Measurements from ENCODE around the gene IRAK1.

IRAK1 gene

DNA sequence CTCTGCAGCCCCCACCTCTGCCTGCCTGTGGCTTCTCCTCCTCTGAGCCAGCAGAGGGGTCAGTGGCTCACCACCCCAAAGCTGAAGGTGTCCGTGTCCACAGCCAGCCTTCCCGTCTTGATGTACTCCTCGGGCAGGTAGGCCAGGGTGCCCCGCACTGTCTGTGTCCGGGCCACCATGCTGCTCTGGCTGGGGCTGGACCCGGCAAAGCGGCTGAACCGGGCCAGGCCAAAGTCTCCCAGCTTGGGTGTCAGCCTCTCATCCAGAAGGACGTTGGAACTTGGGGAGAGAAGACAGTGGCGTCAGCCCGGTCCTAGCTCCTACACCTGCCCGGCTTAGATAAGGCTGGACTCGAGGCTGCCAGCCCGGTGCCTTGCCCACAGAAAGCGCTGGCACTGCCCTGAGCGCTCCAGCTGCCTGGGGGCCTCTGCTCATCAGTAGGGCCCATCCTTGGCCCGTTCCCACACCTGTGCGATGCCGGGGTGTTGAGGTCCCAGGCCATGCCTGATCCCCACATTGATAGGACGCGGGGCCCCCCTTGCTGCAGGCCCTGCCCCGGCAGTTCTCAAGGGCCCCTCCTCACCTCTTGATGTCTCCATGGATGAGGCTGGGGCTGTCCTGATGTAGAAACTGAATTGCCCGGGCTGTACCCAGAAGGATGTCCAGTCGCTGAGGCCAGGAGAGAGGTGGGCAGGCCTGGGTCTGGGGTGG, 3.2 kb downstream of the IRAK1 start:
- DNase-seq (ENCODE audit: low read depth), result no peak
- H3K4me3 ChIP-seq (ENCODE audit: low read depth, low read length), result no peak overlapping the region
- TF ChIP-seq, protein P1, sequence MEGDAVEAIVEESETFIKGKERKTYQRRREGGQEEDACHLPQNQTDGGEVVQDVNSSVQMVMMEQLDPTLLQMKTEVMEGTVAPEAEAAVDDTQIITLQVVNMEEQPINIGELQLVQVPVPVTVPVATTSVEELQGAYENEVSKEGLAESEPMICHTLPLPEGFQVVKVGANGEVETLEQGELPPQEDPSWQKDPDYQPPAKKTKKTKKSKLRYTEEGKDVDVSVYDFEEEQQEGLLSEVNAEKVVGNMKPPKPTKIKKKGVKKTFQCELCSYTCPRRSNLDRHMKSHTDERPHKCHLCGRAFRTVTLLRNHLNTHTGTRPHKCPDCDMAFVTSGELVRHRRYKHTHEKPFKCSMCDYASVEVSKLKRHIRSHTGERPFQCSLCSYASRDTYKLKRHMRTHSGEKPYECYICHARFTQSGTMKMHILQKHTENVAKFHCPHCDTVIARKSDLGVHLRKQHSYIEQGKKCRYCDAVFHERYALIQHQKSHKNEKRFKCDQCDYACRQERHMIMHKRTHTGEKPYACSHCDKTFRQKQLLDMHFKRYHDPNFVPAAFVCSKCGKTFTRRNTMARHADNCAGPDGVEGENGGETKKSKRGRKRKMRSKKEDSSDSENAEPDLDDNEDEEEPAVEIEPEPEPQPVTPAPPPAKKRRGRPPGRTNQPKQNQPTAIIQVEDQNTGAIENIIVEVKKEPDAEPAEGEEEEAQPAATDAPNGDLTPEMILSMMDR (IDR thresholded peaks at IDR 0.05; ENCODE audit: low read depth, low read length, missing control alignments), result no peak

DNA sequence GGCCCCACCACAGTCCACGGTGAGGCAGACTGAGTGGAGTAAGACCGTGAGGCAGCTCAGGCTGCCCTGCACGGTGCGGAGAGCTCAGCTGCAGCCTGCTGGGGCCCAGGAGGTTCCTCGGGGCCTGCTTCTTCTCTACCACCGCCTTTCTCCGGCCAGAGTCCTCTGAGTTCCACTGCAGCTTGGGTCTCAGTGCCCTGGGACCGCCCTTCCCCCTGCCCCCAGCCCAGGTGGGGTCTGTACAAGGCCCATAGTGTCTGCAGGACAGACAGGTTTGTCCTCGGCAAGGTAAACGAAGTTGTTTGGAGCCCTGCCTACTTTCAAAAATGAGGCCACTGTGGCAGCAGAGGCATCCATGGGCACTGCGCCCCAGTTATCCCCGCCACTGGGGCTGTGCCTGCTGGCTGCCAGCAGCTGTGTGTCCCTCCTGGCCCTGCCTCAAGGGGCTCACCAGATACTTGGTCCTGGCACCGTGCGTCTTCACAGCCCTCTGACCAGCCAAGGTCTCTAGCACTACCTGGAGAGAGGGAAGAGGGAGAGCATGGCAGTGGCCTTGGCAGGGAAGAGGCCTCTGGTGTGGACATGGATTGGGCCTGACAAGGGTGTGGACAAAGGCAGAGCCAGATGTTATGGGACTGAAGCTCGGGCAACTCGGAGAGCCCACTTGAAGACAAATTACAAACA, 4.0 kb downstream of the IRAK1 start:
- DNase-seq (ENCODE audit: low read depth), result no peak
- H3K4me3 ChIP-seq (ENCODE audit: low read depth, low read length), result no peak overlapping the region
- TF ChIP-seq, protein P1 (IDR thresholded peaks at IDR 0.05; ENCODE audit: low read depth, low read length, missing control alignments), result no peak

DNA sequence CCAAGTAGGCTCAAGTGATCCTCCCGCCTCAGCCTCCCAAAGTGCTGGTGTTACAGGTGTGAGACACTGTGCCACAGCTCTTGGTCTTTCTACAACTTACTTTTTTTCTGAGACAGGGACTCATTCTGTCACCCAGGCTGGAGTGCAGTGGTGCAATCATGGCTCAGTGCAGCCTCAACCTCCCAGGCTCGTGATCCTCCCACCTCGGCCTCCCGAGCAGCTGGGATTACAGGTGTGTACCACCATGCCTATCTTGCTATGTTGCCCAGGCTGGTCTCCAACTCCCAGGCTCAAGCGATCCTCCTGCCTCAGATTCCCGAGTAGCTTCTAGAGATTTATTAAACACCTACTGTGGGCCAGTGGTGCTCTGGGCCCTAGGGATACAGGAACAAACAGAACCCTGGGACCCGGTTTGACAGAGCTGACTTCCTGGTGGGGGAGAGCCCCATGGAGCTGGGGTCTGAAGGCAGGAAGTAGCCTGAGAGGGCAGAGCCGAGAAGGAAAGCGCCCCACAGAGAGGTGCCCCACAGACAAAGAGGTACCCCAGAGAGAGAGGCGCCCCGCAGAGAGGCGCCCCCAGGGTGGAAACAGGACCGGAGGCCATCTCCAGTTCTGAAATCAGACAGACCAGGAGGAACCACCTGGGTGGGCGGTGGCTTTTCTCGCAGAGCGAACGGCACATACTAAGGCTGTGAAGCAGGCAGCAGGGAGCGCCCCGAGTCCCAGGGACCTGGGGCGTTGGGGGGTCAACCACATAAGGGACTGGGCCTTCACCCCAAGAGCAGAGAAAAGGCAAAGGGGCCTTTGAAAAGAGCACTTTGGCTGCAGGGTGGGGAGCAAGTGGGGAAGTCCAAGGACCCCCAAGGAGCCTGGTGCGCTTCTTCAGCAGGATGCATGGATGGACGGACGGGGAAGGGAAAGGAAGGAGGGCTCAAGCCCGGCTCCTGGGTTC, 5.0 kb downstream of the IRAK1 start:
- DNase-seq (ENCODE audit: low read depth), result no peak
- no peak overlapping the region for H3K4me3 ChIP-seq (ENCODE audit: low read depth, low read length)
- TF ChIP-seq, protein P1 (IDR thresholded peaks at IDR 0.05; ENCODE audit: low read depth, low read length, missing control alignments), result no peak

DNA sequence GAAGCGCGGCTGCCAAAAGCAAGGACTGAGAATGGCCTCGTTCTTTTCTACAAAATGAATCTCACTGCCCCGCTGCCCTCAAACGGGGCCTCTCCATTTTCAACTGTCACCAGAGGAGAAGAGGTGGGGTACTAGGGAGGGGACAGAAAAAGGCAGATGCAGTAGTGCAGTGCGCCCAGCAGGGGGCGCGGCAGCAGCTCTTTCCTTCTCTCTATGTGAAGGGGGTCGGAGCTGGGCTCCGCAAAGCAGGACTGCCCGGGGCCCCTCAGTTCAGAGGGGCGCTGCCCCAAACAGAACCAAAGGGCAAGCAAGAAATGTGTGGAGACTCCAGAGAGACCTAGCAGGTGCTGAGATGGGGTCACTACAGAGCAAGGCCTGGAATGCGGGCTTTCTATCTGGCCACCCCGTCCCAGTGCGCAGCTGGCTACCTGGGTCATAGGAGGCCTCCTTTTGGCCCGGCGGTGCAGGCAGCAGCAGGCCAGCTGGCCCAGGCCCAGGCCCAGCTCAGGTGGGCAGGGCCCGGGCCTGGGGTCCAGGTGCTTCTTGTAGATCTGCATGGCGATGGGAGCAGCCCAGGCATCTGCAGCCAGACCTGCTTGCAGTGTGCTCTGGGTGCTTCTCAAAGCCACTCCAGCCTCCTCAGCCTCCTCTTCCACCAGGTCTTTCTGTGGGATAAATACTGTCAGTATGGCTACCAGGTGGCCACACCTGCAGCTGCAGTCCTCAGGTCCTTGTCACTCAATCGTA, 5.9 kb downstream of the IRAK1 start:
- TF ChIP-seq, protein P1 (IDR thresholded peaks at IDR 0.05; ENCODE audit: low read depth, low read length, missing control alignments), result peak; percentile 88
- DNase-seq (ENCODE audit: low read depth), result no peak
- H3K4me3 ChIP-seq (ENCODE audit: low read depth, low read length), result no peak overlapping the region

DNA sequence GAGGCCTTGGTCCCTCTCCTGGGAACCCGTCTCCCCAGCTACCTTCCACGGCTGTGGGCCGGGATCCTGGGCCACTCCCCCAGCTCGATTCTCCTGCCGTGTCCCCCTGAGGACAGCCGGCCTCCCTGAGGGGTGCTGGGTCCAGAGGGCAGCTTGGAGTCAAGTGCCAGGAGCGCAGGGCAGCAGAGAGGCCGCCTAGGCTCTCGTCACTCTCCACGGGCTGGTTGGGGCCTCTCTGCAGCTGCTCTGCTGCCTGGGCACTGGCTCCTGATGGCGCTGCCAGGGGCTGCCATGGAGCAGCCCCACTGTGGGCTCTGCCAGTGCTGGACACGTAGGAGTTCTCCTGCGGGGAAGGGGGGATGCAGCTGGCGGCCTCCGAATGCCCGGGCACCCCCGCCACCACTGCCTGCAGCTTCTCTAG, 6.7 kb downstream of the IRAK1 start:
- TF ChIP-seq, protein P1 (IDR thresholded peaks at IDR 0.05; ENCODE audit: low read depth, low read length, missing control alignments), result no peak
- no peak for DNase-seq (ENCODE audit: low read depth)
- H3K4me3 ChIP-seq (ENCODE audit: low read depth, low read length), result no peak overlapping the region

DNA sequence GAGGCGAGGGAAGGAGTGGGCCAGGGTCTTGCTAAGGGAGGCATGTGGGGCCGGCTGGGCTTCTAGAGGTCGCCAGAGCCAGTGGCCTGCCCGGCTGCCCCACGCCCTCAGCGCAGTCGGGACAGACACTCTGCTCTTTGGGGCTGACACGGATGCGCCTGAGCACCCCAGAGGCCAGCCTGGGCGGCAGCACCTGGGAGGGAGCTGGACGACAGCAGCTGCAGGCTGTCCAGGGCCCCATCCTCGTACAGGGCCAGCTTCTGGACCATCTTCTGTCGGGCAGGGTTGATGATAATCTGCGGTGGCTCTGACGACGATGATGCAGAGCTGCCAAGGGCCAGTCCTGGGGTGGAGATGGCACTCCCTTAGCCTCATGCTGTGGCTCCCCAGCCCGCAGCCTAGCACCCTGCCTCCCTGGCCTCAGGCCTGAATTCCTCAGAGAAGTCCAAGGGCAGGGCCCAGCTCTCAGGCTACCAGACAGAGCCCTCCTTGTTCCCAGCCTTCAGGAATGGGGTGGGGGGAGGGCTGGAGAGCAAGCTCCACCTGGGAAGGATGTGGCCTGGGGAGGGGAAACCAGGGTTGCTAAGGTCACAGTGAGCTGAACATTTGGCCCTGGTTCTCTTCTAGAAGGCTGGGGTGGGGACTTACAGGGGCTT, 7.2 kb downstream of the IRAK1 start:
- H3K4me3 ChIP-seq (ENCODE audit: low read depth, low read length), result no peak overlapping the region
- TF ChIP-seq, protein P1 (IDR thresholded peaks at IDR 0.05; ENCODE audit: low read depth, low read length, missing control alignments), result no peak
- no peak for DNase-seq (ENCODE audit: low read depth)
